COR-L47 (cell line): ENCODE results near the gene PPIL6.
A peak's percentile ranks its signal among the peaks of the same experiment; 100 is the strongest.

Experiments
- DNase-seq: peaks from one replicate; lab custom pipeline; 2025; lab: John Stamatoyannopoulos, UW

PPIL6 gene

GRCh38 chr6:109440331-109441068 lies at the start of gene PPIL6, which contains the start of gene SMPD2:
Gene PPIL6, minus strand, starts transcription at chr6:109440628. Its CDS starts 38 bp downstream, at chr6:109440590.
Gene SMPD2, plus strand, starts transcription at chr6:109440724. Its CDS starts 398 bp downstream, at chr6:109441122.
- peak; percentile 30 for DNase-seq

- no peak for DNase-seq
Measured at GRCh38 chr6:109488001-109488400, 47.6 kb upstream of the PPIL6 start.

GRCh38 chr6:109486068-109486467 lies 45.6 kb upstream of the PPIL6 start:
- DNase-seq: no peak

GRCh38 chr6:109485266-109485935 lies 45.0 kb upstream of the PPIL6 start:
- no peak for DNase-seq

GRCh38 chr6:109484122-109484521 lies 43.7 kb upstream of the PPIL6 start:
- no peak for DNase-seq

GRCh38 chr6:109483735-109484057 lies 43.3 kb upstream of the PPIL6 start:
- DNase-seq: no peak

GRCh38 chr6:109482905-109483734 lies 42.7 kb upstream of the PPIL6 start, which contains the start of gene ZBTB24:
Gene ZBTB24, minus strand, starts transcription at chr6:109483219. Its CDS starts 1,193 bp downstream, at chr6:109482026.
- peak; percentile 57 for DNase-seq

- no peak for DNase-seq
Measured at GRCh38 chr6:109480993-109481480, 40.6 kb upstream of the PPIL6 start.

GRCh38 chr6:109478841-109479624 lies 38.6 kb upstream of the PPIL6 start:
- DNase-seq: no peak

- no peak for DNase-seq
Measured at GRCh38 chr6:109478222-109478805, 37.9 kb upstream of the PPIL6 start.

GRCh38 chr6:109477725-109478124 lies 37.3 kb upstream of the PPIL6 start:
- no peak for DNase-seq

- DNase-seq: no peak
Measured at GRCh38 chr6:109477184-109477583, 36.8 kb upstream of the PPIL6 start.

- DNase-seq: no peak
Measured at GRCh38 chr6:109475625-109476024, 35.2 kb upstream of the PPIL6 start.

- no peak for DNase-seq
Measured at GRCh38 chr6:109474995-109475394, 34.6 kb upstream of the PPIL6 start.

- no peak for DNase-seq
Measured at GRCh38 chr6:109473120-109473519, 32.7 kb upstream of the PPIL6 start.

- no peak for DNase-seq
Measured at GRCh38 chr6:109472132-109472995, 31.9 kb upstream of the PPIL6 start.

GRCh38 chr6:109471105-109471810 lies 30.8 kb upstream of the PPIL6 start:
- DNase-seq: no peak

- DNase-seq: no peak
Measured at GRCh38 chr6:109469591-109470189, 29.3 kb upstream of the PPIL6 start.

GRCh38 chr6:109467696-109468095 lies 27.3 kb upstream of the PPIL6 start:
- no peak for DNase-seq
